ENCODE data around the gene RSL24D1.

DNA sequence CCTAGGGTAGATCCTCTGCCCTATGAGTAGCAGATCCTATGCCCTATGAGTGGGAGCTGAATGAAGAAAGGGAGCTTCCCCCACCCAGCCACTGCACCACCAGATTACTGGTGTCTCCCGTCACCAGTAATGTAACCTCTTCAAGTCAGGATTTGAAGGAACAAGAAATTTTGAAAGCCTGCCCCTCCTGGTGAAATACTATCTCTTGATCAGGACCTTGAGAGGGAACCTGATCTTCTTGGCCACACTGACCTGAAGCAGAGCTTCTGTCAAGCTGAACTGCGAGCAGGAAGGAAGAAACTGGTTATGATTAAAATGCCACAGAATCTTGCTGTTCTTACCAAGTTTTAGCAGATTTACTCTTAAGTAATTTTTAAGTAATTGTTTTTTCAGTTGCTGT, 62.8 kb downstream of the RSL24D1 start:
- no peak for TF ChIP-seq POLR2A (IDR thresholded peaks at IDR 0.05)
- TF ChIP-seq, protein P1, sequence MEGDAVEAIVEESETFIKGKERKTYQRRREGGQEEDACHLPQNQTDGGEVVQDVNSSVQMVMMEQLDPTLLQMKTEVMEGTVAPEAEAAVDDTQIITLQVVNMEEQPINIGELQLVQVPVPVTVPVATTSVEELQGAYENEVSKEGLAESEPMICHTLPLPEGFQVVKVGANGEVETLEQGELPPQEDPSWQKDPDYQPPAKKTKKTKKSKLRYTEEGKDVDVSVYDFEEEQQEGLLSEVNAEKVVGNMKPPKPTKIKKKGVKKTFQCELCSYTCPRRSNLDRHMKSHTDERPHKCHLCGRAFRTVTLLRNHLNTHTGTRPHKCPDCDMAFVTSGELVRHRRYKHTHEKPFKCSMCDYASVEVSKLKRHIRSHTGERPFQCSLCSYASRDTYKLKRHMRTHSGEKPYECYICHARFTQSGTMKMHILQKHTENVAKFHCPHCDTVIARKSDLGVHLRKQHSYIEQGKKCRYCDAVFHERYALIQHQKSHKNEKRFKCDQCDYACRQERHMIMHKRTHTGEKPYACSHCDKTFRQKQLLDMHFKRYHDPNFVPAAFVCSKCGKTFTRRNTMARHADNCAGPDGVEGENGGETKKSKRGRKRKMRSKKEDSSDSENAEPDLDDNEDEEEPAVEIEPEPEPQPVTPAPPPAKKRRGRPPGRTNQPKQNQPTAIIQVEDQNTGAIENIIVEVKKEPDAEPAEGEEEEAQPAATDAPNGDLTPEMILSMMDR (IDR thresholded peaks at IDR 0.05), result no peak
- no peak for TF ChIP-seq EP300 (IDR thresholded peaks at IDR 0.05)
